Common myeloid progenitor, CD34-positive (primary cell): Measurements from ENCODE around the gene KCNN3.

Experiments
- CTCF ChIA-PET: fragments of 350-600 bp; sonication (Branson Sonifier 250); formaldehyde crosslinking; loops from one replicate; lab custom pipeline; 2021; ENCODE audit warnings: antibody characterized with exemption; lab: Charles Lee
- POLR2A ChIA-PET: fragments of 350-600 bp; sonication (Branson Sonifier 250); formaldehyde crosslinking; loops from one replicate; lab custom pipeline; 2021; ENCODE audit warnings: antibody characterized with exemption; lab: Charles Lee
- DNase-seq, 3 donors: peaks; one replicate each; pipeline versions ENCODE4 v3.0.0 to v3.0.0-alpha.2; 2013
- H3K27ac ChIP-seq, 2 experiments: 1 replicate in 1 of 2; 2 replicates in 1 of 2; pipeline ENCODE4 v1.7.0; 2013; ENCODE audit warnings: inconsistent platforms in 2 of 2, low read length in 2 of 2, mild to moderate bottlenecking in 2 of 2, low read depth in 1 of 2, moderate library complexity in 1 of 2; ENCODE audit not compliant: severe bottlenecking in 2 of 2, insufficient read depth in 1 of 2, poor library complexity in 1 of 2
- H3K27me3 ChIP-seq, 5 experiments: replicated peaks in 2 of 5; 1 replicate in 3 of 5; 2 replicates in 2 of 5; pipeline versions ENCODE4 v1.6.1 to v1.7.0; 2013; ENCODE audit warnings: low read length in 4 of 5, mild to moderate bottlenecking in 2 of 5, moderate library complexity in 2 of 5, inconsistent platforms in 1 of 5; ENCODE audit not compliant: insufficient read depth in 5 of 5, control insufficient read depth in 4 of 5
- H3K36me3 ChIP-seq, 4 experiments: 1 replicate in 2 of 4; 2 replicates in 2 of 4; pipeline versions ENCODE4 v1.6.1 to v1.7.0; 2013; ENCODE audit warnings: low read length in 3 of 4, control low read depth in 1 of 4, mild to moderate bottlenecking in 1 of 4; ENCODE audit not compliant: control insufficient read depth in 4 of 4, insufficient read depth in 4 of 4
- H3K4me1 ChIP-seq, 4 experiments: 1 replicate in 3 of 4; 2 replicates in 1 of 4; pipeline versions ENCODE4 v1.6.1 to v1.7.1; 2013; ENCODE audit warnings: low read length in 3 of 4, mild to moderate bottlenecking in 3 of 4, control low read depth in 1 of 4, inconsistent platforms in 1 of 4, moderate library complexity in 1 of 4; ENCODE audit not compliant: control insufficient read depth in 4 of 4, insufficient read depth in 4 of 4; ENCODE audit errors: control extremely low read depth in 1 of 4
- H3K4me3 ChIP-seq, 7 experiments: 1 replicate in 4 of 7; 2 replicates in 3 of 7; pipeline versions ENCODE4 v1.5.1 to v1.7.0; 2013; ENCODE audit warnings: mild to moderate bottlenecking in 7 of 7, low read length in 6 of 7, moderate library complexity in 6 of 7, inconsistent platforms in 2 of 7, low read depth in 2 of 7, control low read depth in 1 of 7; ENCODE audit not compliant: insufficient read depth in 4 of 7, control insufficient read depth in 1 of 7; ENCODE audit errors: extremely low read depth in 1 of 7
- H3K9me3 ChIP-seq, 5 experiments: 1 replicate in 4 of 5; 2 replicates in 1 of 5; pipeline versions ENCODE4 v1.6.1 to v1.7.1; 2013; ENCODE audit warnings: low read length in 4 of 5, mild to moderate bottlenecking in 2 of 5, inconsistent platforms in 1 of 5, low read depth in 1 of 5, moderate library complexity in 1 of 5; ENCODE audit not compliant: control insufficient read depth in 4 of 5, insufficient read depth in 2 of 5; ENCODE audit errors: control extremely low read depth in 1 of 5
- WGBS: methylation state at CpG from one replicate; pipeline ENCODE4 v1.1.5; 2013; ENCODE audit not compliant: insufficient coverage; 5-methylcytosine and 5-hydroxymethylcytosine counted together

The KCNN3 gene

DNA sequence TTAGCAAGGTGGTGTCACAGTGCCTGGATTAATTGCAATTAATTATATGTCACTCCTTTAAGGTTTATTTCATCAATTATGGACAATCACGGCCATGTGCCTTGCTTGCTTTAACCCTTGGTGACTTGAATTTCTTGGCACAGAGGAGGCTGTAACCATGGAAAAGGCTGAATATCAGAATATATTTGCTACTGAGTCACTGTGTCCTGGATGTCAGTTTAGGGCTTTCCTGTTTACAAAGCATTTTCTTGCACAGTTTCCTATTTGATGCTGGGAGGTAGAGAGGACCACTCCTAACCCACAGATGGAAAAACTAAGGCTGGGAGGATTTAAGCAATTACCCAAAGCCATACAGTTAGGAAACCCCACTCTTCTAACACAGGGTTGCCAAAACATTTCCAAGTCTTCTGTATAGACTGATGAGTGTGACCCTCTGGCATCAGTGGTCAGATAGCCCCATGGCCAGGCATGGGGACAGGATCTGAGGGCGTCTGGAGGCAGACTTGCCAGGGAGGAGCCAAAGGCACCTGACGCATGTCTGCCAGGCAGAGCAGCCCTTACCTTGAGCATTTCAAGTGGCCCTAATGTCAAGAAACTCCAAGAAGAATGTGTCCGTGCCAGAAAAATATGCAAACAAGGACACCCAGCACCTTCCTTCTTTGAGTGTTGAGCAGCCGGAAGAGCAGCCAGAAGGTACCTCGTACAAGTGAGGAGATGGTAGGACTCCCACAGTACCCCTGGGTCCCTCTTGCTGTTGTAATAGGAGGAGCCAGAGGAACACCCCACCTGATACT is 34.4 kb downstream of the KCNN3 start:
- Histone ChIP-seq H3K4me3 (no peak overlapping the region), H3K27me3 (no peaks in the 10 kb centered on the region), H3K4me1 (peaks cover 0 to 4% (median 0%) of the 10 kb centered on the region in 4 experiments), H3K9me3 (no peaks in the 10 kb centered on the region), H3K36me3 (no peaks in the 10 kb centered on the region), H3K27ac (no peak overlapping the region)
- 96% methylated on average over 4 of the region's 6 CpGs for WGBS
- POLR2A ChIA-PET, result no interaction called here
- CTCF ChIA-PET, result no interaction called here
- DNase-seq, result no peak

DNA sequence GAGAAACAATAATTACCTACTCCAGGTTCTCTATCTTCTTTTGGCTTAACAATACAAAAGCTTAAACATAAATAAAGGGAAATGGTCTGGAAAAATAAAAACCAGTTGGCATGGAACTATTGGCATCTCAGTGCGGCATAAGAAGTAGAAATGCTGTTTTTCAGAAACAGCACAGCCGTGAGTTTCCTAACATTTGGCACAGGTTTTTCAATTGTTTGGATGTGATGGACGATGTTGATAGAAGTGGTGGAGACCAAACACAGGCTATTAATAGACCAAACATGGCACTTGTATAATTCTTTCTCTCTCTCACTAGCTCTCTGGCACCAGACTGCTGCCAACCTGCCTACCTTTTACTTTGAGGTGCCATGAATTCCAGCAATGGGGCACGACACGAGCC is 36.2 kb downstream of the KCNN3 start:
- Histone ChIP-seq H3K27ac (no peak overlapping the region), H3K9me3 (no peaks in the 10 kb centered on the region), H3K4me3 (no peak overlapping the region), H3K4me1 (no peaks in the 10 kb centered on the region), H3K27me3 (no peaks in the 10 kb centered on the region), H3K36me3 (no peaks in the 10 kb centered on the region)
- CTCF ChIA-PET, result interaction anchor here (0.9 to 1.9 kb wide), 2 partner anchors 14 to 15 kb away, joined by 3 to 6 read pairs; no protein-coding TSS in a partner anchor
- POLR2A ChIA-PET, result no interaction called here
- no peak for DNase-seq
- WGBS, result 100% methylated on average over 2 of the region's 5 CpGs

DNA sequence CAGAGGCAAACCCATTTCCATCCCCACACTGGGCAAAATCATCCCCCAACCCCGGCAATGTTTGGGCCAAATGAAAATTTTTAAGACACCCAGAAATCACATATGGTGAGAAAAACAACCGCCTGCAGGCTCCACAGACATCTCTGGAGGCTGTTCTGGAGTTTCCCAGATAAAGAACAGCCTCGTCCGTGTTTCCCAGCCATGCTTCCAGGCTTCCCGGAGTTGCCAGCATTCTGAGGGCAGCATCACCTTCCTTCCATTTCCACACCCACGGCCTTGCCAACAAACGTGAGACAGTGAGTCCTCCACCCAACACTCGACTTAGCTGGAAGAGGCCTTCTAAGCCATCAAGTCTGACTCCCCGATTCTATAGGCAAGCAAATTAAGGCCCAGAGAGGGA is 36.9 kb downstream of the KCNN3 start:
- WGBS, result 93% methylated on average over 9 of the region's 9 CpGs
- H3K27ac ChIP-seq, result no peak overlapping the region
- no peak for DNase-seq
- H3K36me3 ChIP-seq, result no peaks in the 10 kb centered on the region
- H3K9me3 ChIP-seq, result no peaks in the 10 kb centered on the region
- no peaks in the 10 kb centered on the region for H3K4me1 ChIP-seq
- ChIA-PET POLR2A (no interaction called here), CTCF (interaction anchor here (0.9 to 1.9 kb wide), 2 partner anchors 14 to 15 kb away, joined by 3 to 6 read pairs; no protein-coding TSS in a partner anchor)
- H3K4me3 ChIP-seq, result no peak overlapping the region
- H3K27me3 ChIP-seq, result no peaks in the 10 kb centered on the region

DNA sequence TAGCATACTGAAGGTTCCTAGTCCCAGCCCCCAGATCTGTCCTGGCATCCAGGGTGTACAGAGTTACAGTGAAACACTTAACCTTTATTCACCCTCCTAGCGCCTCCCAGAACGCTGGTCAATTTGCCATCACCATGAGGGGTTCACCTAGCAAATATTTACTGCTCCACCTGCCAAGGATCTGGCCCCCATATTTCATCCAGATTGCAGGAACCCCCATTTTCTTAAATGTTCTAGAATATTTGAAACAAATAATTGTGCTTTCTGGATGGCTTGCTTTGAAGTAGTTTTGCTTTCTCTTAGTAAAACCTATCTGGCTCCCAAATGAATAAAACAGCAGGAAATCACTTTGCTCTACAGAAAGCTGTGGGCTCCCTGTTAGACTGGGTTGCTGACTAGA is 37.7 kb downstream of the KCNN3 start:
- WGBS, result 92% methylated on average over 2 of the region's 2 CpGs
- no peak for DNase-seq
- Histone ChIP-seq H3K27me3 (no peaks in the 10 kb centered on the region), H3K9me3 (no peaks in the 10 kb centered on the region), H3K36me3 (no peaks in the 10 kb centered on the region), H3K27ac (no peak overlapping the region), H3K4me1 (no peaks in the 10 kb centered on the region), H3K4me3 (no peak overlapping the region)
- POLR2A ChIA-PET, result no interaction called here
- CTCF ChIA-PET, result no interaction called here

DNA sequence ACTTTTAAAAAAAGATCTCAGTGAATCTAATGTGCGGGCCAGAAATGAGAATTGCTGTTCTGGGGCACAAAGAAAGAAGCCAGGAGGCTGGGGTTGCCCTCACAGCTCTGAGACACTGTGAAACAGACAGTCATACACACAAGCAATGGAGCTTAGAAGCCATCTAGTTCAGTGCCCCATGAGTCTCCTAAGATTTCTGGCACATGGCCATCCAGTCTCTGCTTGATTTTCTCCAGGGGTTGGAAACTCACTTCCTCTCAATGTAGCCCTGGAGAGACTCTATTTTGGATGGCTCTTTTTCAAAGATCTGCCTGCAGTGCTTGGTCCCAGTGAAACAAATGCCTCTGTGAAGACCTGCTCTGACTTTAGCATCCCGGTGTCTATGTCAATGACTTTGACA is 38.6 kb downstream of the KCNN3 start:
- Histone ChIP-seq H3K9me3 (no peaks in the 10 kb centered on the region), H3K27me3 (no peaks in the 10 kb centered on the region), H3K36me3 (no peaks in the 10 kb centered on the region), H3K4me1 (no peaks in the 10 kb centered on the region), H3K4me3 (no peak overlapping the region), H3K27ac (no peak overlapping the region)
- POLR2A ChIA-PET, result no interaction called here
- DNase-seq, result no peak
- CTCF ChIA-PET, result no interaction called here
- WGBS, result 81% methylated on average over 2 of the region's 2 CpGs

DNA sequence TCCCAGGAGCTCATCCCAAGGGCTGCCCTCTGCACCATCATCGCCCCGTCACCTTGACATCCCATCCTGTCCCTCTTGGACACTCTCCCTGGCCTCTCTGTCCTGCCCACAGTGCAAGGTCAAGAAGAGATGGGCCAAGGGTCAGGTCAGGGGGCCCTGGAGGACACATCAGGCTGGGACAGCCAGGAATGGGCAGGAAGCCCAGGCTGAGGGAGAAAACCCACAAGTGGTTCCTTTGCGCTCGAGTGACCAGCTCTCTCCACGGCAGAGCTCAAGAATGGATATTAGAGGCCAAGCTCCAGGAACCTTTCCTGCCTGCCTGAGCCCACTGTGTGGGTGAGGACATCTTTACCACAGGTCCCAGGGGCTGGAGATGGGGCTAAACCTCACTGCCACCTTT is 41.0 kb downstream of the KCNN3 start:
- Histone ChIP-seq H3K4me3 (no peak overlapping the region), H3K36me3 (no peaks in the 10 kb centered on the region), H3K27me3 (no peaks in the 10 kb centered on the region), H3K9me3 (no peaks in the 10 kb centered on the region), H3K4me1 (no peaks in the 10 kb centered on the region), H3K27ac (no peak overlapping the region)
- ChIA-PET CTCF (interaction anchor here (0.9 to 2.6 kb wide), 4 partner anchors 10 to 23 kb away, joined by 3 to 12 read pairs (median 4); no protein-coding TSS in a partner anchor), POLR2A (no interaction called here)
- no peak for DNase-seq
- 98% methylated on average over 5 of the region's 5 CpGs for WGBS

DNA sequence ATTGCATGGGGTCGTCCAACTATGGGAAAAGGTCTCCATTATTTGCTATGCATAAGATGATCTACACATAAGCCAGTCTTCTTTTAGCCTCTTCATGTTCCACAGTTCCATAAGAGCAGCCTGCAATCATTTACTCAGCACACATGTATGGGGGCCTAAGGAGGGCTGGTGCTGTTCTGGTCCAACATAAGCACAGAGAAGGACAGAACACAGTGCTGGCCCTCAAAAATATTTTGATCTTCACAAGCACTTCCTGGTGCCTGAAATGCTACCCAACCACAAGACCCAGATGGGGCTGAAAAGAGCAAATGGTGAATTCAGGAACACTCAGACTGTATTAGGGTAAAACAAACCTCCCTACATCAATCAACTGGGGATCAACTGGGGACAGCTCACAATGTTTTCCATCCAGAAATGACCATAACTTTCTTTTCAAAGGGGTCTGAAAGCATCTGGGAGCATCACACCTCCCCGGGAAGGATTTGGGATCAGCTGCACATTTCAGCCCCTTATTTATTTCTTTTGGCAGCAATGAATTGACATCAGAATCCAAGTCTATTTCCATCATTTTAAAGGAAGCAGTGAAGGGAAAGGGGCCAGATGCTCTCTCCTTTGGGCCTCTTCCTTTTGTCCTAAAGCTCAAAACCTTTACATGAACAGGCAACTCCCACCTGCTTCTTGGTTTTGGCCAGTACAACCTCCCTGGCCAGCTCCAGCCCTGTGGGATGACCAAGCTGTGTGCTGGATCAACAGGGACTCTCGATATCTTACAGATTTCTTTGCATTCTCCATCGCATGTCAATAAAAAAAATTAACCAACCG is 45.7 kb downstream of the KCNN3 start:
- no peak for DNase-seq
- no peaks in the 10 kb centered on the region for H3K27me3 ChIP-seq
- H3K4me1 ChIP-seq, result peaks cover 0 to 7% (median 4%) of the 10 kb centered on the region in 4 experiments
- H3K4me3 ChIP-seq, result no peak overlapping the region
- WGBS, result 97% methylated on average over 5 of the region's 5 CpGs
- H3K36me3 ChIP-seq, result no peaks in the 10 kb centered on the region
- ChIA-PET CTCF (interaction anchor here (1.2 to 1.4 kb wide), 2 partner anchors 15 to 64 kb away, joined by 3 read pairs; no protein-coding TSS in a partner anchor), POLR2A (no interaction called here)
- H3K27ac ChIP-seq, result no peak overlapping the region
- H3K9me3 ChIP-seq, result no peaks in the 10 kb centered on the region
